NCI-H524 (cell line): Measurements from ENCODE around the gene LANCL3.

Source experiments
- DNase-seq, 2 experiments: peaks; one replicate each; lab custom pipeline; 2025; lab: John Stamatoyannopoulos, UW

The LANCL3 gene

GRCh38 chrX:37679888-37680287 lies 108.4 kb downstream of the LANCL3 start:
- DNase-seq: no peak

GRCh38 chrX:37684426-37684825 lies 113.0 kb downstream of the LANCL3 start:
- peak; percentile 14 to 47 for DNase-seq

DNA sequence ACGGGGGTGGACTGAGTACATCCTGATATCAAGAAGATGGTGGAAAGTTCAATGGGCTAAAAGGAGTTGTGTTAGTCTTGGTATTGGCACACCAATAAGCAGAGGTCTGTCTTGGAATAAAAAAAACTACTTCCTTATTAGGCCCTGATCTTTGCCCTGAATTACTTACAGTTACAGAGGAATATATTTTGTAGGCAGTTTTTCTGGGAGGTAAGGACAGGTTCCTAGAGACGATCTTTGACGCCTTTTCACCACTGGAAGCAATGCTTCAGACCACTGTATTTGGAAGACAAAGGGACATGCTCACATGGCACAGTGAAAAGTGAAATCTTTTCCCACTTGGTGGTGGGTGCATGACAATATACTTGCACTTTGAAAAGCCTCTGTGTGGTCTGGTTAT lies 113.5 kb downstream of the LANCL3 start:
- peak in 1 of 2 experiments; percentile 28 for DNase-seq

DNA sequence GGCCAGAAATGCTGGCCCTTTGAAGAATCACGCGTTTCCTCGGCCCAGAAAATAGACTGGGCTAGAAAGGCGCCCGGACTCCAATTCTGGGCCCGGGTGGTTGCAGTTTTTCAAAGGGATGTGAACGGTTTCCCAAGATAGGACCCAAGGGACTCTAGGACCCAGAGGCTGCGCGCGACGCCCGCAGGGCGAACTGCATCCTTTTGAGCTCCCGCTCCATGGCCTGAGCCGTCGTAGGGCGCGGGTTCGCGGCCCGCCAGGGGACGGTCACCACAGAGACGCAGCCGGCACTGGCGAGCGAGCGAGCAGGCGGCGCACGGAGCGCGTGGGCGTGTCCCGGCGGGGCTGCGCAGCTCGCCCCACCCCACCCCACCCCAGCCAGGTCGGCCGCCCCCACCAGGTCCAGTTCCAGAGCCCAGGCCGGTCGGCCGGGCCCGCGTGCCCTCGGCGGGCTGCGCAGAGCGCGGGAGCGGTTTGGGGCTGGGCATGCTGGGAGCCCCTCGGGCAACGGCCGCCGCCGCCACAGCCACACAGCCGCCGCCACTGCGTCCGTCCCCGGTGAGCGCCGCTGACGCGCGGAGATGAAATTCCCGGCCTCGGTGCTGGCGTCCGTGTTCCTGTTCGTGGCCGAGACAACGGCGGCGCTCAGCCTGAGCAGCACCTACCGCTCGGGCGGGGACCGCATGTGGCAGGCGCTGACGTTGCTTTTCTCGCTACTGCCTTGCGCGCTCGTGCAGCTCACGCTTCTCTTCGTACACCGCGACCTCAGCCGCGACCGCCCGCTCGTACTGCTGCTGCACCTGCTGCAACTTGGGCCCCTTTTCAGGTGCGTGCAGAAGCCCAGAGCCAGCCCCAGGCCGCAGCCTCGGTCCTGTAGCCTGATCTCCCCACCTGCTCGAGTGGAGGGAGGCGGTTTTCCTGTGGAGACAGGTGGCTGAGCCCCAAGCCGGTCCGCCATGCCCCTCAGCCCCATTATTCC lies 114.2 kb downstream of the LANCL3 start, which contains the start of gene XK:
XK (plus strand) TSS at position 411 of the 979 bp plus-strand sequence; CDS start at position 582, 171 bp downstream.
- DNase-seq: peak in 1 of 2 experiments; percentile 53

- no peak for DNase-seq
Observed at GRCh38 chrX:37686369-37686995, 115.0 kb downstream of the LANCL3 start.

DNA sequence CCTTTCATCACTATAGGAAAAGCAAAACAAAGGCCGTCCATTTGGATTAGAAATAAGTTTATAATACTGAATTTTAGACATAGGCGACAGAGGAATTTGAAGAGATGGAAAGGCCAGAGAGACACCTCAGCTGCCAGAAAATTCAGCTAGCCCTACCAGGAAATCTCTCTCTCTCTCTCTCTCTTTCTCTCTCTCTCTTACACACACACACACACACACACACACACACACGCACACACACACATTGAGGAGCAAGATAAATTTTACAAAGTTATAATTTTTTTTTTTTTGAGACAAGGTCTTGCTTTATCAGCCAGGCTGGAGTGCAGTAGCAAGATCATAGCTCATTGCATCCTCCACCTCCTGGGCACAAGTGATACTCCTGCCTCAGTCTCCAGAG lies 115.5 kb downstream of the LANCL3 start:
- no peak for DNase-seq

- DNase-seq: no peak
Observed at GRCh38 chrX:37690119-37690518, 118.7 kb downstream of the LANCL3 start.

- no peak for DNase-seq
Observed at GRCh38 chrX:37692918-37693317, 121.5 kb downstream of the LANCL3 start.

GRCh38 chrX:37697169-37697760 lies 125.8 kb downstream of the LANCL3 start:
- no peak for DNase-seq

DNA sequence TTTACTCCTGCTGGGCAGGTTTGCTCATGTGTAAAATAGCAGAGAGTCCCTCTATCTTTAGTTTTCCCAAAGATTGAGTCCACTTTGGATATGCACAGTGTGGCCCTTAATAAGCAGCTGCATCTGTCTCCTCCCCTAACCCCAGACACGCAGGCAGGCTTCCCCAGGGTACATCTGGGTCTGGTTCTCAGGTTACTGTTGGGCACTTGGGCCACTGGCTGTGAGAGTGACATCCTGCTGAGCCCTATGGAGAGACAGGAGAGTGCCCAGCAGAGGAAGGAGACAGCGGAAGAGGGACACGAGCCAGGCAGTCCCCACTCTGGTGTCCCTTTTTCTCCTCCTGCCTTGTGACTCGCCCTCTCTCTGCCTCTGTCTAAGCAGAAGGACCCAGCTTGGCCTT lies 130.1 kb downstream of the LANCL3 start:
- peak; percentile 84 to 94 for DNase-seq

DNA sequence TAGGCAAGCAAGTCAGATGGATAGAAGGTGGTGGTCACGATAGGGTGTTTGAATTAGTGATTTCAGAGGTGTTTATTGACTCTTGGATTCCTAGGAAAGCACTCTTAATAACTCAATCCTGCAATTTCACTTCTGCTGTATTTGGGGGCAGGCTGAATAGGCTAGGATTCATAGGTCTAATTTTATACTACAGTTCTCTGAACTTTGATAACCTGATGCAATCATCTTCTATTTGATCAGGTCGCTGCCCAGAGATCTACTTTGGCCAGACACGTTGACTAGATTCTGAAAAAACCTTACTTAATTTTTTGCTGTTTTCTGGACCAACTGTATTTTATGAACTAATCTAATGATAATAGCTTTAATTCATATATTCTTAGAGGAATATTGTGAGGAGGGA lies 140.5 kb downstream of the LANCL3 start:
- DNase-seq: no peak

DNA sequence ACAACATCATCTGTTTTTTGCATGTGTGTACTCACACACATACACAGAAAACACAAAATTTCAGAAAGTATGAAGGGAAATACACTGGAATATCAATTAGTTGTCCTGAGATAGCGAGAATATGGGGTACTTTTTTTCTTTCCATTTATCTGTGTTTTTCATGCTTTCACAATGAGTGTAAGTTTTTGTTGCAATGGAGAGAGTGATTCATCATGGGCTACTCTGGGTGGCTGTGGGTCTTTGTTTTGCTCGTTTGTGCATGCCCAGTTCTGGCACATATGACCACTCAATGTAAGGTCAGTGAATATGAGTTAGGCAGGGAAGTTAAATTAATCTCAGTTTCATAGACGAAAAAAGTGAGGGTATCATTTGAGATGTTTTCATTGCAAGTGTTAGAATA lies 141.0 kb downstream of the LANCL3 start:
- DNase-seq: no peak

DNA sequence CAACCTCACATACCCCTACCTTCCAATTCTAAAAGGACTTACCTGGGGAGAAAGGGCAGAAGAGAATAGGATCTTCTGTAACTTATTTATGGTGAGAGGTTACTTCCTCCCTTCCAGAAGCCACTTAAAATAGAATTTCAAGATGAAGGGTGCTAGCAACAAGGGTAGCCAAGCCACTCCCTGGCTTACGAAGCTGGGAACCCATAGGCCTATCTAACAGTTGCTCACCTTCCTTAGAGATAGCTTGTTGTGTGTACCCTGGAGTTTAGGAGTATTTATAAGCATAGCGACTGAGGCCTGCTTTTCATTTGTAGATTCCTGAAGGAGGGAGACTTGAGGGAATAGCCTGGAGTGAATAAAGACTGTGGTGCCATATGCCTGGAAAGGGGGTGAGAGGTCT lies 143.0 kb downstream of the LANCL3 start:
- no peak for DNase-seq

- no peak for DNase-seq
Observed at GRCh38 chrX:37716602-37717001, 145.1 kb downstream of the LANCL3 start.

GRCh38 chrX:37717708-37718107 lies 146.2 kb downstream of the LANCL3 start:
- no peak for DNase-seq

DNA sequence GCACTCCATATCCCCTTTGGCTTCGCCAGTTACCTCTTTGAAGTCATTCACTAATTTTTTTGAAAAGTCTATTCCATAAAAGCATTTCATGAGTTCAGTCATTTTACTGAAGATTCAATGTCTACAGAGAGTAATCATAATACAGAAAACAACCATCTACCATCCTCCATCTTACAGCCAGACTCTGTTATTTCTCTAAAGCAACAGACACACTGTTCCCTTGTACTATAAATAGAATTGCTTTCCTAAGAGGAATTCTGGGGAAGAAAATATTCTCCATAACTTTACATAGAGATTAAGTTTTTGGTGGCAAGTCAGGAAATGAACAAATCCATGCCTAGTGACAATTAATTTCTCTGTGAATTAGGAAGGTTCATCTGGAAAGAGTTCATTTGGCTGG lies 151.1 kb downstream of the LANCL3 start:
- DNase-seq: no peak

GRCh38 chrX:37726346-37726745 lies 154.9 kb downstream of the LANCL3 start:
- DNase-seq: no peak
